Measurements from ENCODE around the gene PRKAG2.

Gene PRKAG2

DNA sequence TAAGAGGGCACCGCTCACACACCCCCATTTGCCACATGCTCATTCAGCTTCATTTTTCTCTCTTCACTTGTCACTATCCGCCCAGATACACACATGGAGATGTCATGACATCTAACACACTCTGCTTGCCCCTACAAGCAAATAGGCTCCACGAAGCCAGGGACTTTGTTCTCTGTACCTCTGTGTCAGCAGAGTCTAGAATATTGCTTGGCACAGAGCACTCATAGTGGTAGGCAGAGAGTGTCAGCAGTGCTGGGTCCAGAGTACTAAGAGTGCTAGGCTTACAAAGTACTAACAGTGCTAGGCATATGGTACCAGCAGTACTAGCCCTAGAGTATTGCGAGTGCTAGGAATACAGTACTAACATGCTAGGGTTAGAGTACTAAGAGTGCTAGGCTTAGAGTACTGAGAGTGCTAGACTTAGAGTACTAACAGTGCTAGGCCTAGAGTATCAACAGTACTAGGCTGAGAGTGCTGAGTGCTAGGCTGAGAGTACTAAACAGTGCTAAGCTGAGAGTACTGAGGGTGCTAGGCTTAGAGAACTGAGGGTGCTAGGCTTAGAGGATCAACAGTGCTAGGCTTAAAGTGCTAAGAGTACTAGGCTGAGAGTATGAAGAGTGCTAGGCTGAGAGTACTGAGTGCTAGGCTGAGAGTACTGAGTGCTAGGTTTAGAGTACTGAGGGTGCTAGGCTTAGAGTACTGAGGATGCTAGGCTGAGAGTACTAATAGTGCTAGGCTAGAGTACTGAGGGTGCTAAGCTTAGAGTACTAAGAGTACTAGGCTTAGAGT lies 166.1 kb downstream of the PRKAG2 start:
- TF ChIP-seq CTCF (IDR thresholded peaks at IDR 0.05; ENCODE audit: control extremely low read depth, extremely low read depth, low read depth, missing control alignments): no peak
- no peak for DNase-seq (ENCODE audit: extremely low spot score)
- ChIA-PET CTCF (no interaction called here), POLR2A (no interaction called here)

DNA sequence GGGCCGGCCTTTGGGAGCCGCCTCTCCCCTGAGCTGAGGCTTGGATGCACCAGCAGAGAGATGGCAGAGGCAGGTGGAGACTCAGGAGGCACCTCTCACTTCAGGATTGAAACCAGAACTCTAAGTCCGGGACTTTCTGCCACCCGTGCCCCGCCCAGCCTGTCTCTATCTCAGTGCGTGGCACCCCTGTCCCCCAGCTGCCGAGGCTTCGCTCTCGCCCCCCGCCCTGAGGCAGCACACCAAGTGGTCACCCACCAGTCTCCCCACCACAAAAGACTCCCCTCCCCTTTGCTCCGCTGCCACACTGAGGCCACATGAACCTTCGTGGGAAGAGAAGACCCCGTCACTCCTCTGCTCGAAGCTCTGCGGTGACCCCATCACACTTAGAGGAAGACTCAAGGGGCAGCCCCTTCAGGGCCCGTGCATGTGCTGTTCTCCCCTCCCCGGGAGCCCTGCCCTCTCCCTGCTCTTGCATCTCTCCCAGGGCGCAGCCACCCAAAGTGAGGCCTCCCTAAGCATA lies 166.7 kb downstream of the PRKAG2 start:
- ChIA-PET CTCF (no interaction called here), POLR2A (no interaction called here)
- no peak for TF ChIP-seq CTCF (IDR thresholded peaks at IDR 0.05; ENCODE audit: control extremely low read depth, extremely low read depth, low read depth, missing control alignments)
- no peak for DNase-seq (ENCODE audit: extremely low spot score)

DNA sequence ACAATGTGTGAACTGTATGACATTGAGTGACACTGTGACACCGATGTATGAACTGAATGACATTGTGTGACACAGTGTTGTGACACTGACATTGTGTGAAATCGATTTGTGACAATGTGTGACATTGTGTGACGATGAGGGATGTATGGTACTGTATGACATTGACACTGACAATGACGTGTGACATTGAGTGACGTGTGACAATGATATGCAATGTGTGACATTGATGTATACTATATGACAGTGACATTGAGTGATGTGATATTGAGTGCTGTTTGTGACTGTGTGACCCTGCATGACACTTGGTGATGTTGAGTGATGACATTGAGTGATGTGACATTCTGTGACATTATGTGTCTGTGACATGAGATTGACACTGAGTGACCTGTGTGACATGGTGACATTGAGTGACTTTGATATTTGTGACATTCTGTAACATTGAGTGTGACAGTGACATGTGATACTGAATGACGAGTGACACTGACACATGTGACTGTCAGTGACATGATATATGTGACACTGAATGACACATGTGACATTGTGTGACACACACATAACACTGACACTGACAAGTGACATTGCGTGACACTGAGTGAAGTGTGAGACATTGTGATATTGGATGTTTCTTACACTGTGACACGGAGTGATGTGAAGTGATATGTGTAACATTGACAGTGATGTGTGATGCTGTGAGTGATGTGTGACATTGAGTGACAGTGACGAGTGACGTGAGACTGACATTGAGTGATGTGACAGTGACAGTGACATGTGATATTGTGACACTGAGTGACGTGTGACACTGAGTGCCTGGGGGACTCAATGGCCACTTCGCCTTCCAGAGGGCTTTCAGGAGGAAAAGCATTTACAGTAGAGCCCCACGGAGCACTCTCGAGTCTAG lies 167.5 kb downstream of the PRKAG2 start:
- DNase-seq (ENCODE audit: extremely low spot score): no peak
- POLR2A ChIA-PET: no interaction called here
- no peak for TF ChIP-seq CTCF (IDR thresholded peaks at IDR 0.05; ENCODE audit: control extremely low read depth, extremely low read depth, low read depth, missing control alignments)
- CTCF ChIA-PET: no interaction called here

DNA sequence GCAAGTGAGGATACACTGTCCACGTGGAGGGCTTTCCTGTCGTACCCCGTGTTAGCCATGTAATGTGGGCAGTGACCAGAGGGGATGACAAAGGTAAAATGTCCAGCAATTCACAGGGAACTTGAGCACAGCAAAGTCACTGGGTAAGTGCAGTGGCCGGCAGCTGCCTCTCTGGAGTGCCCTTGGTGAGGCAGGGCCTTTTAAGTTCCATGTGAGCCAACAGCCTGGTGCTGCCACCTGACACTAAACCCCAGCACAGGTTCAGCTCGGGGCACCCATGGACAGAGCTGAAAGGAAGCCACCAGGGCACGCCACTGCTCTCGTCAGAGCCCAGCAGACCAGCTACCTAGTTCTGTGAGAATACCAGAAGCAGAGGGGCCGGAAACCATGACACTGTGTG lies 168.3 kb downstream of the PRKAG2 start:
- ChIA-PET CTCF (no interaction called here), POLR2A (no interaction called here)
- no peak for DNase-seq (ENCODE audit: extremely low spot score)
- TF ChIP-seq CTCF (IDR thresholded peaks at IDR 0.05; ENCODE audit: control extremely low read depth, extremely low read depth, low read depth, missing control alignments): no peak

DNA sequence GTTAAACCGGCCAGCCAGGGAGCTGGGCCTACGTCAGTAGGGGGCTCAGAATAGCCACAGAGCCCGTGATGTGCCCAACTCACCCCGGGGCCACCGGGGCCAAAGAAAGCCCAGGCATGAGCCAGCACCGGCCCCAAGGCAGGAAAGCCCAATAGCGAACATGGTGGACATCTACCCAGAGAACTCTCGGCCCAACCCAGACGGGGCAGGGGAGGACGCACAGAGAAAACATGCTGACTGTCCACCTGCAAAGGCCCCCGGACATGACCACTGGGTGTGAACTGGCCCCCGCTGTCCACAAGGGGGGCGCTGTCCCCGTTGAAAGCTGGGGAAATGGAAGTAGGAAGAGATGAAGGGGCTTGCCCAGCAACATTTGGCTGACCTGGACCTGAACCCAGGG lies 169.2 kb downstream of the PRKAG2 start:
- CTCF ChIA-PET: interaction anchor here (0.9 to 1.8 kb wide), 2 partner anchors 15 to 52 kb away, joined by 4 read pairs; no protein-coding TSS in a partner anchor
- DNase-seq (ENCODE audit: extremely low spot score): no peak
- POLR2A ChIA-PET: no interaction called here
- TF ChIP-seq CTCF (IDR thresholded peaks at IDR 0.05; ENCODE audit: control extremely low read depth, extremely low read depth, low read depth, missing control alignments): no peak

DNA sequence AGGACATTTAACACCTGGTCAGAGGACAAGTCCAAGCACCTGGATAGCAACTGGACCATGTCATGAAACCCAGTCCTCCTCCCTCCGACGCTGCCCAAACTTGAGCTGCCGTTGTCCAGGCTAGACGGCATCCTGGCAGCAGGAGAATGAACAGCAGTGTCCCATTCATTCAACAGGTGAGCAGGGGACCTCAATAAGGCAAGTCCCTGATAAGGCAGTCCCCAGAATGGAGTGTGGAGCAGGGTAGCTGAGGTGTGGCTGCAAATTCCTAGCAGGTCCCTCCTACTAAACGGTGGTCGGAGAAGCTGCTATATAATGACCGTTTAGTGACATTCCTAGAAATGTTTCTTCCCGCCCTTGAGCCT lies 169.8 kb downstream of the PRKAG2 start:
- no peak for DNase-seq (ENCODE audit: extremely low spot score)
- ChIA-PET CTCF (interaction anchor here (0.9 to 1.8 kb wide), 2 partner anchors 14 to 53 kb away, joined by 4 read pairs; no protein-coding TSS in a partner anchor), POLR2A (no interaction called here)
- TF ChIP-seq CTCF (IDR thresholded peaks at IDR 0.05; ENCODE audit: control extremely low read depth, extremely low read depth, low read depth, missing control alignments): no peak
